Bronchial epithelial cell (primary cell): ENCODE results near the gene CSHL1. TPM values are rescaled to one million over a fixed set of nuclear protein-coding genes. Genes with fewer than 3 reads are reported as not detected.

Source experiments
- DNase-seq: peaks from one replicate; pipeline ENCODE4 v3.0.0-alpha.2; 2010; ENCODE audit warnings: low read depth
- FAIRE-seq: peaks from 2 replicates; lab custom pipeline; 2011; peaks lifted over from hg19 to GRCh38; lab: Jason Lieb, UNC
- H3K27me3 ChIP-seq: 2 replicates; pipeline ENCODE4 v1.5.1; 2011; ENCODE audit warnings: low read length; ENCODE audit not compliant: control insufficient read depth, insufficient read depth
- H3K36me3 ChIP-seq: 2 replicates; pipeline ENCODE4 v1.5.1; 2011; ENCODE audit warnings: low read length; ENCODE audit not compliant: control insufficient read depth, insufficient read depth
- H3K4me3 ChIP-seq: 2 replicates; pipeline ENCODE4 v1.5.1; 2011; ENCODE audit warnings: mild to moderate bottlenecking, low read depth, low read length, control low read depth
- total RNA-seq: library from RNA; depleted of rRNA; stranded (reverse); fragments of >200 nt; gene quantifications from 2 replicates; pipeline ENCODE4 v1.2.1, GENCODE V29; 2014
- TF ChIP-seq, protein P1 (sequence below): IDR thresholded peaks from 2 replicates; pipeline ENCODE4 v1.5.1; 2011; ENCODE audit warnings: mild to moderate bottlenecking, moderate library complexity, low read length, control low read depth, inconsistent platforms; ENCODE audit not compliant: insufficient read depth, severe bottlenecking

CSHL1 gene
- total RNA-seq, 1 donor from 2014 or later = not detected

- DNase-seq (no peak), FAIRE-seq (no peak)
- Histone ChIP-seq H3K4me3 (no peak within 1 kb of the TSS), H3K36me3 (no peaks in the 10 kb centered on the region), H3K27me3 (no peaks in the 10 kb centered on the region)
- TF ChIP-seq, protein P1, sequence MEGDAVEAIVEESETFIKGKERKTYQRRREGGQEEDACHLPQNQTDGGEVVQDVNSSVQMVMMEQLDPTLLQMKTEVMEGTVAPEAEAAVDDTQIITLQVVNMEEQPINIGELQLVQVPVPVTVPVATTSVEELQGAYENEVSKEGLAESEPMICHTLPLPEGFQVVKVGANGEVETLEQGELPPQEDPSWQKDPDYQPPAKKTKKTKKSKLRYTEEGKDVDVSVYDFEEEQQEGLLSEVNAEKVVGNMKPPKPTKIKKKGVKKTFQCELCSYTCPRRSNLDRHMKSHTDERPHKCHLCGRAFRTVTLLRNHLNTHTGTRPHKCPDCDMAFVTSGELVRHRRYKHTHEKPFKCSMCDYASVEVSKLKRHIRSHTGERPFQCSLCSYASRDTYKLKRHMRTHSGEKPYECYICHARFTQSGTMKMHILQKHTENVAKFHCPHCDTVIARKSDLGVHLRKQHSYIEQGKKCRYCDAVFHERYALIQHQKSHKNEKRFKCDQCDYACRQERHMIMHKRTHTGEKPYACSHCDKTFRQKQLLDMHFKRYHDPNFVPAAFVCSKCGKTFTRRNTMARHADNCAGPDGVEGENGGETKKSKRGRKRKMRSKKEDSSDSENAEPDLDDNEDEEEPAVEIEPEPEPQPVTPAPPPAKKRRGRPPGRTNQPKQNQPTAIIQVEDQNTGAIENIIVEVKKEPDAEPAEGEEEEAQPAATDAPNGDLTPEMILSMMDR = no peak
These were observed 21.0 kb upstream of the CSHL1 start, which contains the start of gene CD79B for GRCh38 chr17:63931981-63932561. CD79B (minus strand) TSS chr17:63932331; CDS start chr17:63932261, 70 bp downstream.

GRCh38 chr17:63930951-63931575, 20.0 kb upstream of the CSHL1 start:
- Histone ChIP-seq H3K36me3 (no peaks in the 10 kb centered on the region), H3K4me3 (no peak overlapping the region), H3K27me3 (no peaks in the 10 kb centered on the region)
- no peak for DNase-seq
- FAIRE-seq = no peak
- TF ChIP-seq, protein P1 = no peak

- H3K4me3 ChIP-seq = no peak overlapping the region
- FAIRE-seq (peak; percentile 55), DNase-seq (no peak)
- TF ChIP-seq, protein P1 = no peak
- no peaks in the 10 kb centered on the region for H3K36me3 ChIP-seq
- H3K27me3 ChIP-seq = no peaks in the 10 kb centered on the region
These were observed 19.1 kb upstream of the CSHL1 start for GRCh38 chr17:63929860-63930766.

DNA sequence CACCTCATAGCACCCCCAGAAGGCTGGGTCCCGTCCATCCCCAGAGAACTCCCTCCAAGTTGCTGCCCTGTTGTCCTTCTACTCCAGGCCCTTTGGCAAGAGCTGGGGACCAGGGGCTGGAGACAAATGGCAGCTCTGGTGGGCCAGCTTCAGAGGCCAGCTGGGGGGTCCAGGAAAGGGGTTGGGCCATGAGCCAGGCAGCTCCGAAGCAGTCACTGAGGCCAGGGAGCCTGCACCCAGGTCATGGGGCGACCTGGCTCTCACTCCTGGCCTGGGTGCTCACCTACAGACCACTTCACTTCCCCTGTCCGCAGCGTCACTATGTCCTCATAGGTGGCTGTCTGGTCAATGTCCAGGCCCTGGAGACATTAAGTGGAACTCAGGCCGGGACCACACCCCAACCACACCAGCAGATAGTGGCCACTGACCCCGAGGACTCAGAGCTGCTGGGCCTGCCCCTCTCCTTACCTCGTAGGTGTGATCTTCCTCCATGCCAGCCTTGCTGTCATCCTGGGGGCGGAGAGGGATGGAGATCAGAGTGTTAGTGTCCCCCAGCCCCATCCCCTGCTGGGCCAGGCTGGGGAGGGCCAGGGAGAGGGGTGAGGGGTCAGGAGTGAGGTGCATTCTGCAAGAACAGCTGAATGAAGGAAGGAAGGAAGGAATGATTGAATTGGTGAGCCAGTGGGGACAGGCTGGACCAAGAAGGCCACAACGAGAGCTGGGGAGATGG, 18.1 kb upstream of the CSHL1 start:
- TF ChIP-seq, protein P1 = no peak
- Histone ChIP-seq H3K27me3 (no peaks in the 10 kb centered on the region), H3K36me3 (no peaks in the 10 kb centered on the region), H3K4me3 (no peak overlapping the region)
- DNase-seq (no peak), FAIRE-seq (no peak)

- DNase-seq (no peak), FAIRE-seq (no peak)
- no peak overlapping the region for H3K4me3 ChIP-seq
- H3K36me3 ChIP-seq = no peaks in the 10 kb centered on the region
- no peaks in the 10 kb centered on the region for H3K27me3 ChIP-seq
- TF ChIP-seq, protein P1 = no peak
These were observed 17.2 kb upstream of the CSHL1 start for GRCh38 chr17:63928172-63928666.
